NCI-H82 treated with DMSO at 0.1 percent for 48 hours (cell line): Measurements from ENCODE around the gene UXS1.

Experiments
- DNase-seq: peaks from one replicate; lab custom pipeline; 2025; ENCODE audit not compliant: unreplicated experiment; lab: John Stamatoyannopoulos, UW

The UXS1 gene

DNA sequence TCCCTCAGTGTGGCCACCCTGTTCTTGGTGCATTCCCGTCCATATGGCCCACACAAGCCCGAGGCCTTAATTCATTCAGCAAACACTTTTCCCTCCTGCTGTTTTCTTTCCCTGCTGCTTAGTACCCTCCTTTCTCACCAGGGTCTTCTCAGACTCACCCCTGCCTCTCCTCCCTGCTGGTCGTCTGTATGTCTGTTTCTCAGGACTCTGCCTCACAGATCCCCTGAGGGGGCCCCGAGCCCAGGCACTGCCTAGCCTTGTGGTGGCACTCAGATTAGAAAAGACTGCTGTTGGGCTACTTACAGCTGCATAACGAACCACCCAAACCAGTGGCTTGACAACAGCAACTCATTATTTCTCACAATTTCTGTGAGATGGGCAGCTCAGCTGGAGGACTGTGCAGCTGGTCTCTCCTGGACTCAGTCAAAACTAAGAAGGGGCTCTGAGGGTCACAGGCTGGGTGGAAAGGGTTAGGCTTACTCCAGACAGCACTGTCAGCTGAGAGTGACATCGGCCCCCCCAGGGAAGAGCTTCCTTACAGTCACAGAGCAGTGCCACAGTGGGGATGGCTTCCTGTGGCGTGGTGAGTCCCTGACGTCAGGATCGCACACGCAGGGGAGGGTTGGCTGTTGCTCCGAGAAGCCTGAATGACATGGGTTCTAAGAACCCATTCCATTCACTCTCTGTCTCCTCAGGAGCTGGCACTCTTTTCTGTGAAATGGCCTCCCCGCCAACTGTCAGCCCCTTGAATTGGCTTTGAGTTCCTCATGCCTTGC is 139.0 kb downstream of the UXS1 start:
- no peak for DNase-seq

- no peak for DNase-seq
Measured at GRCh38 chr2:106054321-106054720, 139.8 kb downstream of the UXS1 start.

DNA sequence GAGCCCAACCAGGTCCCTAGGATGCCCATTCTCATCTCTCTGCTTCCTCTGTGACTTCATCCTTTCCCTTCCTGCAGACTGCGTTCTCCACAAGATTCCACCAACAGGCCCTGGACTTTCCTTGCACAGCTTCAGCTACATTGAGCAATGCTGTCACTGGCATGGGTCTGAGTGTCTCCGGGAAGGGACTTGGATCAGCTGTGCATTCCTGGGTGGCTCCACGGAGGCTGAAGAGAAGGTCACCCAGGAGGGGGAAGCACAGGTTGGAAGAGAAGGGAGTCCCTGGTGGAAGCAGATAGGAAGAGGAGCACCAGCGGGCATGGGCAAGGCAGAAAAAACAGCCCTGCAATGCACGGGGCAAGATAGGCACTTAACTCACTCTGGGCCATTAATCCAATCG is 140.5 kb downstream of the UXS1 start:
- DNase-seq: no peak

- DNase-seq: no peak
Measured at GRCh38 chr2:106053116-106053515, 141.0 kb downstream of the UXS1 start.

DNA sequence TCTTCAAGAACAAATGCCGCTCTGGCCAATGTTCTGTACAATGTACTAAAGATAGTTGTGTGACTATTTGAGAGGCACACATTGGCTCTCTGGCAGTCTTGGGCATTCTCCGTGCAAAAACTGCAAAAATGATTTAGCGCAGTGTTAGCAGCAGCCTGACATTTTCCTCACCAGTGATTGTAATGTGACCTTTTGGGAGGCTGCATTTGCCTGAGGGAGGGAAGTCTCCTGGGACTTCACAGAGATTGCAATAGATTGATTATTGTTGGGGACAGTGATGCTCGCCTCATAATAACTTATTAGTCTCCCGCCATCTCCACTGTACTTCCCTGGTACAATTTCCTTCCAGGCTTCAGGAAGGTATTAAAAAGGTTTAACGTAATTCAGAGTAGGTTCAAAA is 149.2 kb downstream of the UXS1 start:
- no peak for DNase-seq

GRCh38 chr2:106044021-106044420 is 150.1 kb downstream of the UXS1 start:
- no peak for DNase-seq
